Amniotic stem cell (primary cell): ENCODE data around the gene PDCD4.
A peak's percentile ranks its signal among the peaks of the same experiment; 100 is the strongest.
"Not testable (repeated sequence)": the region's sequence is repeated elsewhere in the genome, so short reads cannot be mapped to it uniquely, and the experiment has no call there.

Experiments used
- DNase-seq: peaks from one replicate; lab custom pipeline; 2025; lab: John Stamatoyannopoulos, UW

The PDCD4 gene

GRCh38 chr10:110883924-110884323, 12.2 kb downstream of the PDCD4 start:
- DNase-seq: no peak

GRCh38 chr10:110885932-110886674, 14.4 kb downstream of the PDCD4 start:
- DNase-seq: no peak

GRCh38 chr10:110887560-110887959, 15.8 kb downstream of the PDCD4 start:
- no peak for DNase-seq

- DNase-seq: no peak
Measured at GRCh38 chr10:110892602-110893288, 21.0 kb downstream of the PDCD4 start.

- DNase-seq: peak; percentile 5
Measured at GRCh38 chr10:110893559-110894179, 21.9 kb downstream of the PDCD4 start.

- DNase-seq: no peak
Measured at GRCh38 chr10:110897184-110897583, 25.5 kb downstream of the PDCD4 start.

GRCh38 chr10:110898391-110898790, 26.7 kb downstream of the PDCD4 start:
- DNase-seq: no peak

- DNase-seq: no peak
Measured at GRCh38 chr10:110900983-110901382, 29.3 kb downstream of the PDCD4 start.

- no peak for DNase-seq
Measured at GRCh38 chr10:110901954-110902819, 30.5 kb downstream of the PDCD4 start.

GRCh38 chr10:110903280-110904278, 31.9 kb downstream of the PDCD4 start:
- no peak for DNase-seq

GRCh38 chr10:110910138-110910537, 38.4 kb downstream of the PDCD4 start:
- DNase-seq: no peak

- no peak for DNase-seq
Measured at GRCh38 chr10:110912374-110912773, 40.6 kb downstream of the PDCD4 start.

GRCh38 chr10:110914431-110914830, 42.7 kb downstream of the PDCD4 start:
- DNase-seq: no peak

GRCh38 chr10:110915035-110915434, 43.3 kb downstream of the PDCD4 start:
- DNase-seq: no peak

- not testable (repeated sequence) for DNase-seq
Measured at GRCh38 chr10:110915600-110915999, 43.9 kb downstream of the PDCD4 start.

- DNase-seq: peak; percentile 29
Measured at GRCh38 chr10:110916554-110917346, 45.0 kb downstream of the PDCD4 start.

- DNase-seq: peak; percentile 90
Measured at GRCh38 chr10:110918269-110918642, 46.5 kb downstream of the PDCD4 start.

GRCh38 chr10:110918643-110919348, 47.1 kb downstream of the PDCD4 start, which contains the start of gene BBIP1:
BBIP1 (minus strand) TSS chr10:110919180; CDS start chr10:110918157, 1,023 bp downstream.
- DNase-seq: peak; percentile 99

GRCh38 chr10:110919349-110919931, 47.7 kb downstream of the PDCD4 start, which contains the start of gene SHOC2:
SHOC2 (plus strand) TSS chr10:110919604; CDS start chr10:110964359, 44,755 bp downstream.
- DNase-seq: peak; percentile 67
